HG03558 (cell line): ENCODE measurements around the gene FAN1.
"Not testable (repeated sequence)": the region's sequence is repeated elsewhere in the genome, so short reads cannot be mapped to it uniquely, and the experiment has no call there.

Experiments
- ATAC-seq: cut with Tn5 transposase; IDR thresholded peaks from one replicate; pipeline ENCODE4 v1.9.1; 2021; ENCODE audit warnings: moderate number of reproducible peaks; ENCODE audit not compliant: unreplicated experiment; ENCODE audit errors: extremely low read depth

Gene FAN1

GRCh38 chr15:30903497-30904187 is at the start of gene FAN1:
Gene FAN1 (plus strand): TSS chr15:30903915. CDS start chr15:30904664, 749 bp downstream.
- peak; percentile 61 for ATAC-seq

- ATAC-seq: no peak
Observed at GRCh38 chr15:30859091-30859874, 44.4 kb upstream of the FAN1 start.

GRCh38 chr15:30865257-30865656 is 38.5 kb upstream of the FAN1 start:
- ATAC-seq: no peak

GRCh38 chr15:30870681-30871080 is 33.0 kb upstream of the FAN1 start:
- no peak for ATAC-seq

- no peak for ATAC-seq
Observed at GRCh38 chr15:30872341-30872748, 31.4 kb upstream of the FAN1 start.

GRCh38 chr15:30877070-30877469 is 26.6 kb upstream of the FAN1 start:
- ATAC-seq: no peak

GRCh38 chr15:30878515-30878914 is 25.2 kb upstream of the FAN1 start:
- ATAC-seq: no peak

GRCh38 chr15:30882849-30883433 is 20.8 kb upstream of the FAN1 start:
- ATAC-seq: no peak

- ATAC-seq: not testable (repeated sequence)
Observed at GRCh38 chr15:30883666-30884065, 20.0 kb upstream of the FAN1 start.

- ATAC-seq: no peak
Observed at GRCh38 chr15:30885814-30886213, 17.9 kb upstream of the FAN1 start.

GRCh38 chr15:30889196-30889595 is 14.5 kb upstream of the FAN1 start:
- ATAC-seq: no peak

GRCh38 chr15:30895461-30896210 is 8.1 kb upstream of the FAN1 start:
- no peak for ATAC-seq

GRCh38 chr15:30896211-30896606 is 7.5 kb upstream of the FAN1 start:
- ATAC-seq: no peak

GRCh38 chr15:30901889-30902288 is 1.8 kb upstream of the FAN1 start:
- no peak for ATAC-seq

- no peak for ATAC-seq
Observed at GRCh38 chr15:30904812-30905211, 1.1 kb downstream of the FAN1 start.

- no peak for ATAC-seq
Observed at GRCh38 chr15:30905821-30906220, 2.1 kb downstream of the FAN1 start.

- no peak for ATAC-seq
Observed at GRCh38 chr15:30906366-30906765, 2.7 kb downstream of the FAN1 start.

GRCh38 chr15:30913761-30914160 is 10.0 kb downstream of the FAN1 start:
- no peak for ATAC-seq

- no peak for ATAC-seq
Observed at GRCh38 chr15:30917013-30917412, 13.3 kb downstream of the FAN1 start.

GRCh38 chr15:30917675-30918074 is 14.0 kb downstream of the FAN1 start:
- no peak for ATAC-seq

- ATAC-seq: no peak
Observed at GRCh38 chr15:30918366-30918765, 14.7 kb downstream of the FAN1 start.
